Measurements from ENCODE around the gene GIGYF2.

The GIGYF2 gene

DNA sequence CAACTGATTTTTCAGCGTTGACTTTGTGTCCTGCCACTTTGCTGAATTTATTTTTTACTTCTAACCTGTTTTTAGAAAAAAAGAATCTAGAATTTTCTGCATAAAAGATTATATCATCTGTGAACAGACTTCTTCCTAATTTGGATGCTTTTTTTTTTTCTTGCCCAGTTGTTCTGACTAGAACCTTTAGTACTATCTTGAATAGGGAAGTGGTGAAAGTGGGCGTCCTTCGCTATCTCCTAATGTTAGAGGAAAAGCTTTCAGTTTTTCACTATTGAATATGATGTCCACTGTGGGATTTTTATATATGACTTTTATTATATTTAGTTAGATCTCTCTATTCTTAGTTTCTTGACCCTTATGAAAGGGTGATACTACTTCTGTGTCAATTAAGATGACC, 105.0 kb downstream of the GIGYF2 start:
- H4K20me1 ChIP-seq (ENCODE audit: insufficient read depth, low read length), result no peaks in the 10 kb centered on the region
- TF ChIP-seq, protein P1, sequence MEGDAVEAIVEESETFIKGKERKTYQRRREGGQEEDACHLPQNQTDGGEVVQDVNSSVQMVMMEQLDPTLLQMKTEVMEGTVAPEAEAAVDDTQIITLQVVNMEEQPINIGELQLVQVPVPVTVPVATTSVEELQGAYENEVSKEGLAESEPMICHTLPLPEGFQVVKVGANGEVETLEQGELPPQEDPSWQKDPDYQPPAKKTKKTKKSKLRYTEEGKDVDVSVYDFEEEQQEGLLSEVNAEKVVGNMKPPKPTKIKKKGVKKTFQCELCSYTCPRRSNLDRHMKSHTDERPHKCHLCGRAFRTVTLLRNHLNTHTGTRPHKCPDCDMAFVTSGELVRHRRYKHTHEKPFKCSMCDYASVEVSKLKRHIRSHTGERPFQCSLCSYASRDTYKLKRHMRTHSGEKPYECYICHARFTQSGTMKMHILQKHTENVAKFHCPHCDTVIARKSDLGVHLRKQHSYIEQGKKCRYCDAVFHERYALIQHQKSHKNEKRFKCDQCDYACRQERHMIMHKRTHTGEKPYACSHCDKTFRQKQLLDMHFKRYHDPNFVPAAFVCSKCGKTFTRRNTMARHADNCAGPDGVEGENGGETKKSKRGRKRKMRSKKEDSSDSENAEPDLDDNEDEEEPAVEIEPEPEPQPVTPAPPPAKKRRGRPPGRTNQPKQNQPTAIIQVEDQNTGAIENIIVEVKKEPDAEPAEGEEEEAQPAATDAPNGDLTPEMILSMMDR (IDR thresholded peaks at IDR 0.05; ENCODE audit: low read depth, low read length), result no peak
- no peak for TF ChIP-seq EZH2phosphoT487 (IDR thresholded peaks at IDR 0.05; ENCODE audit: low read depth)
- no peak overlapping the region for H3K9ac ChIP-seq (ENCODE audit: low read length)
- H3K4me1 ChIP-seq (ENCODE audit: low read length), result no peaks in the 10 kb centered on the region
- no peak overlapping the region for H3K4me3 ChIP-seq (ENCODE audit: low read length)
- H3K79me2 ChIP-seq (ENCODE audit: low read length), result no peaks in the 10 kb centered on the region
- no peak overlapping the region for H2AFZ ChIP-seq (ENCODE audit: low read depth, low read length)
- no peaks in the 10 kb centered on the region for H3K9me3 ChIP-seq (ENCODE audit: insufficient read depth, low read length)
- no peaks in the 10 kb centered on the region for H3K27me3 ChIP-seq (ENCODE audit: low read depth, low read length)
- H3K4me2 ChIP-seq (ENCODE audit: low read length), result no peak overlapping the region
- no peak overlapping the region for H3K27ac ChIP-seq (ENCODE audit: low read length)
- H3K36me3 ChIP-seq (replicated peaks; ENCODE audit: low read depth, low read length), result peaks cover 4% of the 10 kb centered on the region

DNA sequence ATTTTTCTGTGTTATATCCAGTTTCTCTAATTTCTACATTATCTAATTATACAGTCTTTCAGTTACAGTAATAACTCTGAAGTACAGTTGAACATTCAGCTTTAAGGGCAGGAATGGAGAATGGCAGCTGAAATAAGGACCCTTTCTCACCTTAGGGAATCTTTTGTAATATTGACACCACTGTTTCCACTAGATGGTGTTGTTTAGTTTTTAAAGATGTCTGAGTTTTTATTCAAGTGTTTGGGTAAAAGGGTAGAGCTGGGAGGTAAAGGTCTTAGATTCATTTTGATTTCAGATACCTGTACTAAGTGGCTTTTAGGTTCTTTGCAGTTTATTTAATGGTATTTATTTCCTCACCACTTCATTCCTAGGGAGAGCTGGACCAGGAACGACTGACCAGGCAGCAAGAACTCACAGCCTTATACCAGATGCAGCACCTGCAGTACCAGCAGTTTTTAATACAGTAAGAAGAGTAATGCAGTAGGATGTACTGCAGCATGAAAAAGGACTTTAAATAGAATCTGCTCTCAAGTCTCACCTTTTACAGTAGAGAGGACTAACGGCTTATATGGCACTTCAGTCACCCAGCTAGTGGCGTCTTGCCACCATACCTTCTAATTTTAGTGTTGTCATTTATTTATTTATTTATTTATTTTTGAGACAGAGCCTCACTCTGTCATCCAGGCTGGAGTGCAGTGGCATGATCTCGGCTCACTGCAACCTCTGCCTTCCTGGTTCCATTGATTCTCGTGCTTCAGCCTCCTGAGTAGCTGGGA, 112.4 kb downstream of the GIGYF2 start:
- Histone ChIP-seq H3K27ac (ENCODE audit: low read length) (no peak overlapping the region), H4K20me1 (ENCODE audit: insufficient read depth, low read length) (no peaks in the 10 kb centered on the region), H3K9me3 (ENCODE audit: insufficient read depth, low read length) (no peaks in the 10 kb centered on the region), H2AFZ (ENCODE audit: low read depth, low read length) (no peak overlapping the region), H3K27me3 (ENCODE audit: low read depth, low read length) (no peaks in the 10 kb centered on the region), H3K36me3 (replicated peaks; ENCODE audit: low read depth, low read length) (peaks cover 8% of the 10 kb centered on the region), H3K4me1 (ENCODE audit: low read length) (no peaks in the 10 kb centered on the region), H3K9ac (ENCODE audit: low read length) (no peak overlapping the region), H3K4me3 (ENCODE audit: low read length) (no peak overlapping the region), H3K79me2 (ENCODE audit: low read length) (no peaks in the 10 kb centered on the region), H3K4me2 (ENCODE audit: low read length) (no peak overlapping the region)
- TF ChIP-seq, protein P1 (IDR thresholded peaks at IDR 0.05; ENCODE audit: low read depth, low read length), result peak; percentile 23; the same call in 1 of the 2 replicates
- TF ChIP-seq EZH2phosphoT487 (IDR thresholded peaks at IDR 0.05; ENCODE audit: low read depth), result no peak

DNA sequence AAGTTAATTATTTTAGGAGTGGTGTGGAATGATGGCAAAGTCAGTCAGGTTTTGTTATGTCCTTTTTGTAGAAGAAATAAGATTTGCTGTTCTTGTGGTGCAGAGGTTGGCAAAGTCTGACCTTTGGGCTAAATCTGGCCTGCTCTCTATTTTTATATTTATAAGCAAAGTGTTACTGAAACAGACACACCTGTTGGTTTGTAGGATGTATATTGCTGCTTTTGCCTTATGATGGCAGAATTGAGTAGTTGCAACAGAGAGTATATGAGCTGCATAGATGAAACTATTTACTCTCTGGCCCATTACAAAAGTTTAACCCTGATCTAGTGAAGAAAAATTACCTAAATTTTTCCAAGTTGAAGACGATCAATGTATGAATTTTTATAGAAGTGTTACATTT, 113.3 kb downstream of the GIGYF2 start:
- Histone ChIP-seq H3K9me3 (ENCODE audit: insufficient read depth, low read length) (no peaks in the 10 kb centered on the region), H3K4me3 (ENCODE audit: low read length) (no peak overlapping the region), H3K27me3 (ENCODE audit: low read depth, low read length) (no peaks in the 10 kb centered on the region), H3K4me2 (ENCODE audit: low read length) (no peak overlapping the region), H3K36me3 (replicated peaks; ENCODE audit: low read depth, low read length) (peaks cover 8% of the 10 kb centered on the region), H3K4me1 (ENCODE audit: low read length) (no peaks in the 10 kb centered on the region), H2AFZ (ENCODE audit: low read depth, low read length) (no peak overlapping the region), H3K9ac (ENCODE audit: low read length) (no peak overlapping the region), H3K27ac (ENCODE audit: low read length) (no peak overlapping the region), H4K20me1 (ENCODE audit: insufficient read depth, low read length) (no peaks in the 10 kb centered on the region), H3K79me2 (ENCODE audit: low read length) (no peaks in the 10 kb centered on the region)
- TF ChIP-seq EZH2phosphoT487 (IDR thresholded peaks at IDR 0.05; ENCODE audit: low read depth), result no peak
- TF ChIP-seq, protein P1 (IDR thresholded peaks at IDR 0.05; ENCODE audit: low read depth, low read length), result no peak

DNA sequence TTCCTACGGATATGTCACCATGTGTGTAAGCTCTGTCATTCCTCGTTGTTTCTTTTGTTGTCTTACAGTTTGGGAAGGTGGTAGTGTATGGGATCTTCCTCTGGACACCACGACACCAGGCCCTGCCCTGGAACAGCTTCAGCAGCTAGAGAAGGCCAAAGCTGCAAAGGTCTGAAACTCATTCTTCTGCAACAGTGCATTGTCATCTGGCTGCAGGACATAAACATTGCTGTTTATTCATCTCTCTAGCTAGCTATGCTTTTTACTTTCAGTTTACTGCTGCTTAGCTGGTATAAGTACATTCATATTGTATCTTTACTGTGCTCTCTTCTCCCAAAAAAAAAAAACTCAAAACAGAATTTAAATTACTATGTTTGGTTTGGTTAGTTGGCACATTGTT, 118.4 kb downstream of the GIGYF2 start:
- TF ChIP-seq EZH2phosphoT487 (IDR thresholded peaks at IDR 0.05; ENCODE audit: low read depth), result no peak
- TF ChIP-seq, protein P1 (IDR thresholded peaks at IDR 0.05; ENCODE audit: low read depth, low read length), result no peak
- H3K27ac ChIP-seq (ENCODE audit: low read length), result no peak overlapping the region
- peaks cover 24% of the 10 kb centered on the region for H3K36me3 ChIP-seq (replicated peaks; ENCODE audit: low read depth, low read length)

More for the DNA sequence above, 118.4 kb downstream of the GIGYF2 start:
- no peak overlapping the region for H2AFZ ChIP-seq (ENCODE audit: low read depth, low read length)
- no peaks in the 10 kb centered on the region for H3K27me3 ChIP-seq (ENCODE audit: low read depth, low read length)
- no peaks in the 10 kb centered on the region for H3K79me2 ChIP-seq (ENCODE audit: low read length)
- H4K20me1 ChIP-seq (ENCODE audit: insufficient read depth, low read length), result no peaks in the 10 kb centered on the region
- no peaks in the 10 kb centered on the region for H3K4me1 ChIP-seq (ENCODE audit: low read length)
- H3K4me3 ChIP-seq (ENCODE audit: low read length), result no peak overlapping the region
- no peak overlapping the region for H3K9ac ChIP-seq (ENCODE audit: low read length)
- H3K9me3 ChIP-seq (ENCODE audit: insufficient read depth, low read length), result no peaks in the 10 kb centered on the region
- H3K4me2 ChIP-seq (ENCODE audit: low read length), result no peak overlapping the region

Measured in OCI-LY3 (cell line).